Measurements from ENCODE around the gene CERS3.

The CERS3 gene

DNA sequence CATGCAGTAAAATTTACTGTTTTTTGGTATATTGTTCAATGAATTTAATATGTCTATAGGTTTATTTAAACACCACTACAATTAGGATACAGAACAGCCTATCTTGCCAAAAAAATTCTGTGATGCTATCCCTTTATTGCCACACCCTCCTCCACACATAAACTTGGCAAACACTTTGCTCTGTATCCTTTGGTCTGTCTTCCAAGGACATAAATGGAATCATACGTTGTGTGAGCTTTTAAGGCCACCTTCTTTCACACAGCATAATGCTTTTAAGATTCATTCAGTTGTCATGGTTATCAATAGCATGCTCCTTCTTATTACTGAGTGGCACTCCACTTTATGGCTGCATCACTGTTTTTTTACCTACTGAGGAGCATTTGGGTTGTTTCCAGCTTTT is 71.5 kb downstream of the CERS3 start:
- TF ChIP-seq PPARA (CRISPR knock-in tag; IDR thresholded peaks at IDR 0.05; ENCODE audit: borderline replicate concordance) = no peak
- ATAC-seq = no peak

DNA sequence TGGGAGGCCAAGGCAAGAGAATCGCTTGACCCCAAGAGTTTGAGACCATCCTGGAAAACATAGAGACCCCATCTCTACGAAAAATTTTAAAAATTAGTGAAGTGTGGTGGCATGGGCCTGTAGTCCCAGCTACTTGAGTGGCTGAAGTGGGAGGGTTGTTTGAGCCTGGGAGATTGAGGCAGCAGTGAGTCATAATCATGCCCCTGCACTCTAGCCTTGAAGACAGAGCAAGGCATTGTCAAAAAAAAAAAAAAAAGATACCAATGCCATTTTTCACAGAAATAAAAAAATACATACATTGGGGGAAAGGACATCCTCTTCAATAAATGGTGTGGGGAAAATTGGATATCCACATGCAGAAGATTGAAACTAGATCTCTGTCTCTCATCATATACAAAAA is 74.6 kb downstream of the CERS3 start:
- no peak for TF ChIP-seq TCF4 (CRISPR knock-in tag; IDR thresholded peaks at IDR 0.05; ENCODE audit: borderline replicate concordance)
- no peak for TF ChIP-seq CSDC2 (CRISPR knock-in tag; IDR thresholded peaks at IDR 0.05)
- TF ChIP-seq GLIS3 (CRISPR knock-in tag; IDR thresholded peaks at IDR 0.05) = no peak
- TF ChIP-seq, protein P1, sequence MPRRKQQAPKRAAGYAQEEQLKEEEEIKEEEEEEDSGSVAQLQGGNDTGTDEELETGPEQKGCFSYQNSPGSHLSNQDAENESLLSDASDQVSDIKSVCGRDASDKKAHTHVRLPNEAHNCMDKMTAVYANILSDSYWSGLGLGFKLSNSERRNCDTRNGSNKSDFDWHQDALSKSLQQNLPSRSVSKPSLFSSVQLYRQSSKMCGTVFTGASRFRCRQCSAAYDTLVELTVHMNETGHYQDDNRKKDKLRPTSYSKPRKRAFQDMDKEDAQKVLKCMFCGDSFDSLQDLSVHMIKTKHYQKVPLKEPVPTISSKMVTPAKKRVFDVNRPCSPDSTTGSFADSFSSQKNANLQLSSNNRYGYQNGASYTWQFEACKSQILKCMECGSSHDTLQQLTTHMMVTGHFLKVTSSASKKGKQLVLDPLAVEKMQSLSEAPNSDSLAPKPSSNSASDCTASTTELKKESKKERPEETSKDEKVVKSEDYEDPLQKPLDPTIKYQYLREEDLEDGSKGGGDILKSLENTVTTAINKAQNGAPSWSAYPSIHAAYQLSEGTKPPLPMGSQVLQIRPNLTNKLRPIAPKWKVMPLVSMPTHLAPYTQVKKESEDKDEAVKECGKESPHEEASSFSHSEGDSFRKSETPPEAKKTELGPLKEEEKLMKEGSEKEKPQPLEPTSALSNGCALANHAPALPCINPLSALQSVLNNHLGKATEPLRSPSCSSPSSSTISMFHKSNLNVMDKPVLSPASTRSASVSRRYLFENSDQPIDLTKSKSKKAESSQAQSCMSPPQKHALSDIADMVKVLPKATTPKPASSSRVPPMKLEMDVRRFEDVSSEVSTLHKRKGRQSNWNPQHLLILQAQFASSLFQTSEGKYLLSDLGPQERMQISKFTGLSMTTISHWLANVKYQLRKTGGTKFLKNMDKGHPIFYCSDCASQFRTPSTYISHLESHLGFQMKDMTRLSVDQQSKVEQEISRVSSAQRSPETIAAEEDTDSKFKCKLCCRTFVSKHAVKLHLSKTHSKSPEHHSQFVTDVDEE (CRISPR knock-in tag; IDR thresholded peaks at IDR 0.05) = no peak
- no peak for TF ChIP-seq TOX (CRISPR knock-in tag; IDR thresholded peaks at IDR 0.05; ENCODE audit: borderline replicate concordance)
- no peak for TF ChIP-seq ZFP3 (CRISPR knock-in tag; IDR thresholded peaks at IDR 0.05)
- no peak for TF ChIP-seq RARB (CRISPR knock-in tag; IDR thresholded peaks at IDR 0.05)
- TF ChIP-seq ZFP30 (CRISPR knock-in tag; IDR thresholded peaks at IDR 0.05) = no peak
- no peak for TF ChIP-seq OSR1 (CRISPR knock-in tag; IDR thresholded peaks at IDR 0.05)
- TF ChIP-seq ZC3H10 (CRISPR knock-in tag; IDR thresholded peaks at IDR 0.05) = no peak
- TF ChIP-seq, protein P2, sequence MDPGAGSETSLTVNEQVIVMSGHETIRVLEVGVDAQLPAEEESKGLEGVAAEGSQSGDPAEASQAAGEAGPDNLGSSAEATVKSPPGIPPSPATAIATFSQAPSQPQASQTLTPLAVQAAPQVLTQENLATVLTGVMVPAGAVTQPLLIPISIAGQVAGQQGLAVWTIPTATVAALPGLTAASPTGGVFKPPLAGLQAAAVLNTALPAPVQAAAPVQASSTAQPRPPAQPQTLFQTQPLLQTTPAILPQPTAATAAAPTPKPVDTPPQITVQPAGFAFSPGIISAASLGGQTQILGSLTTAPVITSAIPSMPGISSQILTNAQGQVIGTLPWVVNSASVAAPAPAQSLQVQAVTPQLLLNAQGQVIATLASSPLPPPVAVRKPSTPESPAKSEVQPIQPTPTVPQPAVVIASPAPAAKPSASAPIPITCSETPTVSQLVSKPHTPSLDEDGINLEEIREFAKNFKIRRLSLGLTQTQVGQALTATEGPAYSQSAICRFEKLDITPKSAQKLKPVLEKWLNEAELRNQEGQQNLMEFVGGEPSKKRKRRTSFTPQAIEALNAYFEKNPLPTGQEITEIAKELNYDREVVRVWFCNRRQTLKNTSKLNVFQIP (CRISPR knock-in tag; IDR thresholded peaks at IDR 0.05; ENCODE audit: borderline replicate concordance, low read depth) = no peak
- TF ChIP-seq SNAI2 (CRISPR knock-in tag; IDR thresholded peaks at IDR 0.05) = no peak
- TF ChIP-seq, protein P3, sequence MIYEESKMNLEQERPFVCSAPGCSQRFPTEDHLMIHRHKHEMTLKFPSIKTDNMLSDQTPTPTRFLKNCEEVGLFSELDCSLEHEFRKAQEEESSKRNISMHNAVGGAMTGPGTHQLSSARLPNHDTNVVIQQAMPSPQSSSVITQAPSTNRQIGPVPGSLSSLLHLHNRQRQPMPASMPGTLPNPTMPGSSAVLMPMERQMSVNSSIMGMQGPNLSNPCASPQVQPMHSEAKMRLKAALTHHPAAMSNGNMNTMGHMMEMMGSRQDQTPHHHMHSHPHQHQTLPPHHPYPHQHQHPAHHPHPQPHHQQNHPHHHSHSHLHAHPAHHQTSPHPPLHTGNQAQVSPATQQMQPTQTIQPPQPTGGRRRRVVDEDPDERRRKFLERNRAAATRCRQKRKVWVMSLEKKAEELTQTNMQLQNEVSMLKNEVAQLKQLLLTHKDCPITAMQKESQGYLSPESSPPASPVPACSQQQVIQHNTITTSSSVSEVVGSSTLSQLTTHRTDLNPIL (CRISPR knock-in tag; IDR thresholded peaks at IDR 0.05; ENCODE audit: low read depth) = no peak
- TF ChIP-seq, protein P4, sequence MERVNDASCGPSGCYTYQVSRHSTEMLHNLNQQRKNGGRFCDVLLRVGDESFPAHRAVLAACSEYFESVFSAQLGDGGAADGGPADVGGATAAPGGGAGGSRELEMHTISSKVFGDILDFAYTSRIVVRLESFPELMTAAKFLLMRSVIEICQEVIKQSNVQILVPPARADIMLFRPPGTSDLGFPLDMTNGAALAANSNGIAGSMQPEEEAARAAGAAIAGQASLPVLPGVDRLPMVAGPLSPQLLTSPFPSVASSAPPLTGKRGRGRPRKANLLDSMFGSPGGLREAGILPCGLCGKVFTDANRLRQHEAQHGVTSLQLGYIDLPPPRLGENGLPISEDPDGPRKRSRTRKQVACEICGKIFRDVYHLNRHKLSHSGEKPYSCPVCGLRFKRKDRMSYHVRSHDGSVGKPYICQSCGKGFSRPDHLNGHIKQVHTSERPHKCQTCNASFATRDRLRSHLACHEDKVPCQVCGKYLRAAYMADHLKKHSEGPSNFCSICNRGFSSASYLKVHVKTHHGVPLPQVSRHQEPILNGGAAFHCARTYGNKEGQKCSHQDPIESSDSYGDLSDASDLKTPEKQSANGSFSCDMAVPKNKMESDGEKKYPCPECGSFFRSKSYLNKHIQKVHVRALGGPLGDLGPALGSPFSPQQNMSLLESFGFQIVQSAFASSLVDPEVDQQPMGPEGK (CRISPR knock-in tag; IDR thresholded peaks at IDR 0.05; ENCODE audit: borderline replicate concordance) = no peak
- TF ChIP-seq, protein P5, sequence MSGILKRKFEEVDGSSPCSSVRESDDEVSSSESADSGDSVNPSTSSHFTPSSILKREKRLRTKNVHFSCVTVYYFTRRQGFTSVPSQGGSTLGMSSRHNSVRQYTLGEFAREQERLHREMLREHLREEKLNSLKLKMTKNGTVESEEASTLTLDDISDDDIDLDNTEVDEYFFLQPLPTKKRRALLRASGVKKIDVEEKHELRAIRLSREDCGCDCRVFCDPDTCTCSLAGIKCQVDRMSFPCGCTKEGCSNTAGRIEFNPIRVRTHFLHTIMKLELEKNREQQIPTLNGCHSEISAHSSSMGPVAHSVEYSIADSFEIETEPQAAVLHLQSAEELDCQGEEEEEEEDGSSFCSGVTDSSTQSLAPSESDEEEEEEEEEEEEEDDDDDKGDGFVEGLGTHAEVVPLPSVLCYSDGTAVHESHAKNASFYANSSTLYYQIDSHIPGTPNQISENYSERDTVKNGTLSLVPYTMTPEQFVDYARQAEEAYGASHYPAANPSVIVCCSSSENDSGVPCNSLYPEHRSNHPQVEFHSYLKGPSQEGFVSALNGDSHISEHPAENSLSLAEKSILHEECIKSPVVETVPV (CRISPR knock-in tag; IDR thresholded peaks at IDR 0.05) = no peak
- no peak for ATAC-seq

DNA sequence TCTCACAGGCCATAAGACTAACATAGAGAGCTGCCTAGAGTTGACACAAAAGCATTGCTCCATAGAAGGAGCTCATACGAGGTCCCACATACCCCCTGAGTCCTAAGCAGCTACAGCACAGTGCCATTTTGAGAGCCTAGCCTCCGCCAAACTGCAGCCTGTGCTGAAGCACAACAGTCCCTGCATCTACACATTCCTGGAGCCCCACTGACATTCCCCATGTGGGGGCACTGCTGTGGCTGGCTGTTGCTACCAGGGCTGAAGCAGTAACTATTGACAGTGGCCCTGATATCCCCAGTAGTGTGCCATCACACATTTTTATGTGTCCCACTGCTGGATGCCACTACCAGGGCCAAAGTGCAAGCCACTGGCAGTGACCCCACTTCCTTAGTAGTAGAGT is 80.3 kb downstream of the CERS3 start:
- no peak for ATAC-seq
- TF ChIP-seq ZFP3 (CRISPR knock-in tag; IDR thresholded peaks at IDR 0.05) (no peak), OSR1 (CRISPR knock-in tag; IDR thresholded peaks at IDR 0.05) (no peak), ESRRG (CRISPR knock-in tag; IDR thresholded peaks at IDR 0.05) (no peak), BACH2 (CRISPR knock-in tag; IDR thresholded peaks at IDR 0.05; ENCODE audit: borderline replicate concordance) (no peak), ZNF8 (CRISPR knock-in tag; IDR thresholded peaks at IDR 0.05) (no peak), TCF4 (CRISPR knock-in tag; IDR thresholded peaks at IDR 0.05; ENCODE audit: borderline replicate concordance) (no peak), RARB (CRISPR knock-in tag; IDR thresholded peaks at IDR 0.05) (no peak), TOX (CRISPR knock-in tag; IDR thresholded peaks at IDR 0.05; ENCODE audit: borderline replicate concordance) (no peak), ARNTL (CRISPR knock-in tag; IDR thresholded peaks at IDR 0.05; ENCODE audit: borderline replicate concordance, low read depth) (no peak), SNAI2 (CRISPR knock-in tag; IDR thresholded peaks at IDR 0.05) (no peak), ZNF70 (CRISPR knock-in tag; IDR thresholded peaks at IDR 0.05) (no peak), ISL1 (CRISPR knock-in tag; IDR thresholded peaks at IDR 0.05) (no peak), ZC3H10 (CRISPR knock-in tag; IDR thresholded peaks at IDR 0.05) (no peak)
- TF ChIP-seq, protein P4 (CRISPR knock-in tag; IDR thresholded peaks at IDR 0.05; ENCODE audit: borderline replicate concordance) = no peak
- TF ChIP-seq, protein P5 (CRISPR knock-in tag; IDR thresholded peaks at IDR 0.05) = no peak
- TF ChIP-seq, protein P2 (CRISPR knock-in tag; IDR thresholded peaks at IDR 0.05; ENCODE audit: borderline replicate concordance, low read depth) = no peak
